Peyer's patch (tissue), 4 donors: ENCODE results near the gene TNP2. TPM values are rescaled to one million over a fixed set of nuclear protein-coding genes. Genes with fewer than 3 reads are reported as not detected.

Source experiments
- DNase-seq, 3 donors: peaks; one replicate each; pipeline ENCODE4 v3.0.0-alpha.2; 2017 to 2019
- H3K27ac ChIP-seq, 4 donors: fragments of 200-600 bp; sonication (generic); one replicate each; pipeline ENCODE4 v1.5.1; 2016 to 2019
- H3K27me3 ChIP-seq, 2 donors: fragments of 200-600 bp; sonication (generic); one replicate each; pipeline ENCODE4 v1.5.1; 2019
- H3K36me3 ChIP-seq, 3 donors: fragments of 200-600 bp; sonication (generic); one replicate each; pipeline ENCODE4 v1.5.1; 2016 to 2019
- H3K4me1 ChIP-seq, 4 donors: fragments of 200-600 bp; sonication (generic); one replicate each; pipeline ENCODE4 v1.5.1; 2016 to 2019
- H3K4me3 ChIP-seq, 4 donors: fragments of 200-600 bp; sonication (generic); 1 replicate in 3 of 4; 2 replicates in 1 of 4; pipeline ENCODE4 v1.5.1; 2016 to 2019; ENCODE audit warnings: mild to moderate bottlenecking in 1 of 4
- H3K9me3 ChIP-seq, 4 donors: fragments of 200-600 bp; sonication (generic); one replicate each; pipeline ENCODE4 v1.5.1; 2016 to 2019; ENCODE audit warnings: mild to moderate bottlenecking in 1 of 4
- CTCF ChIP-seq, 6 experiments: fragments of 450-650 bp in 4 of 6; fragments of 200-600 bp in 2 of 6; sonication (generic) in 1 of 6; IDR thresholded peaks; one replicate each; pipeline ENCODE4 v1.5.1; 2017 to 2019; ENCODE audit warnings: antibody characterized with exemption in 6 of 6, mild to moderate bottlenecking in 3 of 6, moderate library complexity in 1 of 6
- POLR2A ChIP-seq, 2 donors: fragments of 450-650 bp; IDR thresholded peaks; one replicate each; pipeline ENCODE4 v1.5.1; 2017; ENCODE audit warnings: antibody characterized with exemption in 2 of 2, mild to moderate bottlenecking in 2 of 2, moderate library complexity in 2 of 2
- total RNA-seq, 4 donors: library from RNA; depleted of rRNA; stranded (reverse); fragments of >200 nt; gene quantifications; one replicate each; pipeline ENCODE4 v1.1.0, GENCODE V29; 2016

Gene TNP2
- total RNA-seq, 4 donors from 2014 or later, result not detected

- H3K4me1 ChIP-seq, result no peaks in the 10 kb centered on the region
- H3K27ac ChIP-seq, result no peak overlapping the region
- no peaks in the 10 kb centered on the region for H3K9me3 ChIP-seq
- TF ChIP-seq POLR2A (IDR thresholded peaks at IDR 0.05) (no peak), CTCF (IDR thresholded peaks at IDR 0.05) (no peak)
- H3K4me3 ChIP-seq, result no peak overlapping the region
- no peaks in the 10 kb centered on the region for H3K36me3 ChIP-seq
- no peaks in the 10 kb centered on the region for H3K27me3 ChIP-seq
- DNase-seq, result no peak
Measured at GRCh38 chr16:11276896-11277593, 7.9 kb upstream of the TNP2 start.

DNA sequence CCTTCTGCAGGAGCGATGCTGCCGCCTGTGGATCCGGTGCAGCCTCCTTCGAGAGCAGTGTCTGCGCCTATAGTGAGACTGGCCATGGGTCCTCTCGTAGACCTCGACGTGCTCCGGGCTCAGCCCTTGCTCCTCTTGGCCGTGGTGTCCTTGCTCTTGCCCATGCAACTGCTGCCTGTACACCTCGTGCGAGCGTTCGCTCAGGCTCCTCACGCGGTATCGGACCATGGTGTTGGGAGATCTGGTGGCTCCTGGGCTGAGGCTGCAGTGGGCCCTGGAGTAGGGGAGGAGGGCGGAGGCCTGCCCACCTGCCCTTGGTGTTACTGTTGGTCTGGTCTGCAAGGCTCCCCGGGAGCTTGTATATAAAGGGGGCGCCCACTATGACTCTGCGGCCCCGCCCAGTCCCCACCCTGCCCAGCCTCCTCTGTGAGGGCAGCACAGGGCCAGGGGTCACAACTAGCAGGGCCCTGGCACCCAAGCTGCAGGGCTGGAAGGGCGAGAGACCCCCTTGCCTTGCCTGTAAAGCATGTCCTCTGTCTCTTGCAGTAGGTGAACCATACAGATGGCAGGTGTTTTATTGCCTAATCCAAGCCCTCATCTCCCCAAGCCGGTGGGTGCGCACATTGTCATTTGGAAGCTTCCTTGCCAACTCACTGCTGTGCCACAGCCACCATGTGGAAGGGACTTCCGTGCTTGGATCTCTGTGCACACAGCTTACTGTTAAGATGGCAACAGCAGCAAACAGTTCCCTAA, 7.2 kb upstream of the TNP2 start, which contains the start of gene PRM2:
TSS of gene PRM2 (minus strand) at position 338 of the 753 bp plus-strand sequence. CDS start at position 228, 110 bp downstream.
- Histone ChIP-seq H3K27ac (no peak within 1 kb of the TSS), H3K4me1 (no peaks in the 10 kb centered on the region), H3K4me3 (no peak within 1 kb of the TSS), H3K9me3 (no peaks in the 10 kb centered on the region), H3K27me3 (no peaks in the 10 kb centered on the region), H3K36me3 (no peaks in the 10 kb centered on the region)
- TF ChIP-seq CTCF (IDR thresholded peaks at IDR 0.05) (no peak), POLR2A (IDR thresholded peaks at IDR 0.05) (no peak)
- no peak for DNase-seq

DNA sequence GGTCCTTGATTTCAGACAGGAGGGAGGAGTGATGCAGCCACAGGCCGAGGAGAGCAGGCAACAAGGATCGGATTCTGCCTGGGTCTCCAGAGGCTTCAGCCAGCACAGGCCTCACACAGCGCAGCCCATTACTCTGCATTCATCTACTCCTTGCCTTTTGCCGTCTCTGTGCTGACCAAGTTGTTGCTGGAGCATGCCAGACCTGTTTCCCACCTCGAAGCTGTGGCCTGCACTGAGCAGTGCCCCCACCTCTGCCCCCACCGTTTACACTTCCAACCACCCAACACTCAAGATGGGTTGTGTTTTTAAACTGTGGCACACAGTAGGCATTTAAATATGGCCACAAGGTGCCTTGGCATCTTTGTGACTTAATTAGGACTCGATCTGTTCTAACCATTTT, 5.8 kb upstream of the TNP2 start:
- no peak for DNase-seq
- Histone ChIP-seq H3K27me3 (no peaks in the 10 kb centered on the region), H3K36me3 (no peaks in the 10 kb centered on the region), H3K9me3 (no peaks in the 10 kb centered on the region), H3K4me3 (no peak overlapping the region), H3K4me1 (no peaks in the 10 kb centered on the region), H3K27ac (no peak overlapping the region)
- TF ChIP-seq CTCF (IDR thresholded peaks at IDR 0.05) (no peak), POLR2A (IDR thresholded peaks at IDR 0.05) (no peak)

- no peak for TF ChIP-seq CTCF (IDR thresholded peaks at IDR 0.05)
- no peaks in the 10 kb centered on the region for H3K9me3 ChIP-seq
- H3K4me1 ChIP-seq, result no peaks in the 10 kb centered on the region
- no peak for DNase-seq
- H3K27me3 ChIP-seq, result no peaks in the 10 kb centered on the region
- no peak overlapping the region for H3K4me3 ChIP-seq
- no peak overlapping the region for H3K27ac ChIP-seq
- no peaks in the 10 kb centered on the region for H3K36me3 ChIP-seq
Measured at GRCh38 chr16:11273721-11274324, 4.7 kb upstream of the TNP2 start.

DNA sequence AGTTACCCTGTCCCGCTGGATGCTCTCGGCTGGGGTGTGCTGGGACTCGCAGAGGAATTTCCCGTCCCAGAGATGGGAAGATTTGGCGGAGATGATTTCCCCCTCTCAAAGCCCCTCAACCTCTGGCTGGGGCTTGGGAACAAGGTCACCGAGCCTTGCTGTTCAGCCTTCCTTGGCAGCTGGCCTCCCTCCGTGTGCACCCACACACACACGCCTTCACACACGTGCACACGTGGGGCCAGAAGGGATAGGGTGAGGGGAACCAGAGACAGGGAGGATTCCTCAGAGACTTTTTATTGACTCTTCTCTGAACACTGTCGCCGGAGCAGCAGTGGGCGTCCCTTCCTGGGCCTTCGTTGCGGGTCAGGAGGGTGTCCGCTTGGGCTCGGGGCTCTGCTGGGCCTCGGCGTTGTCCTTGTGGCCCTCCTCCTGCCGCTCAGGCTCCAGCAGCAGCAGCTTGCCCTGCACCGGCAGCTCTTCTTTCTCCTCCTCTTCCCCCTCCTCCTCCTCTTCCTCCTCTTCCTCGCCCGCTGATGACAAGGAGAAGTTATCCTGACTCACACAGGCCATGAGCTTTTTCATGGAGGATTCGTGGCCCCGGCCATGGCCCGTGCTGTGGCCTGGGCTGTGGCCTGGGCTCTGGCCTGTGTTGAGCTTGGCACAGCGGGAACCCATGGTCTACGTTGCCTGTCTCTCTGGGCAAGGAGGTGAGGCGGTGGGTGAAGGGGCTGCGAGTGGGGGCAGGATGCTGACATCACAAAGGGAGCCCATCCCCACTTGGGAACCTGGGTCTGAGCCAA, 4.0 kb upstream of the TNP2 start, which contains the start of gene PRM3:
TSS of gene PRM3 (minus strand) at position 709 of the 800 bp plus-strand sequence. CDS start at position 675, 34 bp downstream.
- Histone ChIP-seq H3K27ac (no peak within 1 kb of the TSS), H3K4me3 (no peak within 1 kb of the TSS), H3K4me1 (no peaks in the 10 kb centered on the region), H3K27me3 (no peaks in the 10 kb centered on the region), H3K9me3 (no peaks in the 10 kb centered on the region), H3K36me3 (no peaks in the 10 kb centered on the region)
- DNase-seq, result no peak
- no peak for TF ChIP-seq CTCF (IDR thresholded peaks at IDR 0.05)
- TF ChIP-seq POLR2A (IDR thresholded peaks at IDR 0.05), result no peak
